ENCODE measurements around the gene APOBEC3F. TPM values are rescaled to one million over a fixed set of nuclear protein-coding genes. Genes with fewer than 3 reads are reported as not detected.

Gene APOBEC3F
- total and polyA plus RNA-seq, 10 of the 15 experiments (the other 5 are each of a cell fraction or from before 2014, with no cell fraction given) = 7.4 to 29.1 (median 12.8) TPM

- WGBS (ENCODE audit: insufficient coverage, insufficient replicate concordance, low lambda C conversion rate, missing lambda C conversion rate) = 39% methylated on average over 3 of the region's 3 CpGs
- TF ChIP-seq, protein P1, sequence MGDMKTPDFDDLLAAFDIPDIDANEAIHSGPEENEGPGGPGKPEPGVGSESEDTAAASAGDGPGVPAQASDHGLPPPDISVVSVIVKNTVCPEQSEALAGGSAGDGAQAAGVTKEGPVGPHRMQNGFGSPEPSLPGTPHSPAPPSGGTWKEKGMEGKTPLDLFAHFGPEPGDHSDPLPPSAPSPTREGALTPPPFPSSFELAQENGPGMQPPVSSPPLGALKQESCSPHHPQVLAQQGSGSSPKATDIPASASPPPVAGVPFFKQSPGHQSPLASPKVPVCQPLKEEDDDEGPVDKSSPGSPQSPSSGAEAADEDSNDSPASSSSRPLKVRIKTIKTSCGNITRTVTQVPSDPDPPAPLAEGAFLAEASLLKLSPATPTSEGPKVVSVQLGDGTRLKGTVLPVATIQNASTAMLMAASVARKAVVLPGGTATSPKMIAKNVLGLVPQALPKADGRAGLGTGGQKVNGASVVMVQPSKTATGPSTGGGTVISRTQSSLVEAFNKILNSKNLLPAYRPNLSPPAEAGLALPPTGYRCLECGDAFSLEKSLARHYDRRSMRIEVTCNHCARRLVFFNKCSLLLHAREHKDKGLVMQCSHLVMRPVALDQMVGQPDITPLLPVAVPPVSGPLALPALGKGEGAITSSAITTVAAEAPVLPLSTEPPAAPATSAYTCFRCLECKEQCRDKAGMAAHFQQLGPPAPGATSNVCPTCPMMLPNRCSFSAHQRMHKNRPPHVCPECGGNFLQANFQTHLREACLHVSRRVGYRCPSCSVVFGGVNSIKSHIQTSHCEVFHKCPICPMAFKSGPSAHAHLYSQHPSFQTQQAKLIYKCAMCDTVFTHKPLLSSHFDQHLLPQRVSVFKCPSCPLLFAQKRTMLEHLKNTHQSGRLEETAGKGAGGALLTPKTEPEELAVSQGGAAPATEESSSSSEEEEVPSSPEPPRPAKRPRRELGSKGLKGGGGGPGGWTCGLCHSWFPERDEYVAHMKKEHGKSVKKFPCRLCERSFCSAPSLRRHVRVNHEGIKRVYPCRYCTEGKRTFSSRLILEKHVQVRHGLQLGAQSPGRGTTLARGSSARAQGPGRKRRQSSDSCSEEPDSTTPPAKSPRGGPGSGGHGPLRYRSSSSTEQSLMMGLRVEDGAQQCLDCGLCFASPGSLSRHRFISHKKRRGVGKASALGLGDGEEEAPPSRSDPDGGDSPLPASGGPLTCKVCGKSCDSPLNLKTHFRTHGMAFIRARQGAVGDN (IDR thresholded peaks at IDR 0.05) = no peak
- TF ChIP-seq SMARCA5 (IDR thresholded peaks at IDR 0.05) (no peak), PKNOX1 (IDR thresholded peaks at IDR 0.05) (no peak), EGR1 (IDR thresholded peaks at IDR 0.05; ENCODE audit: borderline replicate concordance in 1 of 2, low read depth in 2 of 2, low read length in 2 of 2) (no peak), SIN3A (IDR thresholded peaks at IDR 0.05; ENCODE audit: low read depth, low read length) (no peak), GABPA (IDR thresholded peaks at IDR 0.05; ENCODE audit: low read depth) (no peak), NR2F1 (conservative IDR thresholded peaks at IDR 0.05) (no peak), CHD4 (IDR thresholded peaks at IDR 0.05) (no peak), BACH1 (IDR thresholded peaks at IDR 0.05; ENCODE audit: borderline replicate concordance) (no peak), JUND (IDR thresholded peaks at IDR 0.05; ENCODE audit: low read depth, low read length) (no peak), USF2 (IDR thresholded peaks at IDR 0.05; ENCODE audit: borderline replicate concordance, low read depth, low read length) (no peak), ZNF217 (IDR thresholded peaks at IDR 0.05) (no peak), DPF2 (IDR thresholded peaks at IDR 0.05) (no peak), CHD2 (IDR thresholded peaks at IDR 0.05; ENCODE audit: borderline replicate concordance, low read depth, low read length) (no peak)
- TF ChIP-seq, protein P2, sequence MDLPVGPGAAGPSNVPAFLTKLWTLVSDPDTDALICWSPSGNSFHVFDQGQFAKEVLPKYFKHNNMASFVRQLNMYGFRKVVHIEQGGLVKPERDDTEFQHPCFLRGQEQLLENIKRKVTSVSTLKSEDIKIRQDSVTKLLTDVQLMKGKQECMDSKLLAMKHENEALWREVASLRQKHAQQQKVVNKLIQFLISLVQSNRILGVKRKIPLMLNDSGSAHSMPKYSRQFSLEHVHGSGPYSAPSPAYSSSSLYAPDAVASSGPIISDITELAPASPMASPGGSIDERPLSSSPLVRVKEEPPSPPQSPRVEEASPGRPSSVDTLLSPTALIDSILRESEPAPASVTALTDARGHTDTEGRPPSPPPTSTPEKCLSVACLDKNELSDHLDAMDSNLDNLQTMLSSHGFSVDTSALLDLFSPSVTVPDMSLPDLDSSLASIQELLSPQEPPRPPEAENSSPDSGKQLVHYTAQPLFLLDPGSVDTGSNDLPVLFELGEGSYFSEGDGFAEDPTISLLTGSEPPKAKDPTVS (IDR thresholded peaks at IDR 0.05; ENCODE audit: low read depth, low read length) = no peak
Measured at GRCh38 chr22:38997518-38997917, 43.1 kb upstream of the APOBEC3F start.

More at GRCh38 chr22:38997518-38997917, 43.1 kb upstream of the APOBEC3F start:
- no peak for FAIRE-seq
- Histone ChIP-seq H4K20me1 (ENCODE audit: control insufficient read depth, insufficient read depth) (no peaks in the 10 kb centered on the region), H3K9ac (ENCODE audit: control insufficient read depth, insufficient read depth, low read length) (no peak overlapping the region), H3K27me3 (replicated peaks in 1 of 2; ENCODE audit: control insufficient read depth in 2 of 2, insufficient read depth in 2 of 2, low read length in 1 of 2) (no peaks in the 10 kb centered on the region), H3K79me2 (ENCODE audit: control insufficient read depth, insufficient read depth, low read length) (no peaks in the 10 kb centered on the region), H3K9me3 (replicated peaks; ENCODE audit: control insufficient read depth, insufficient read depth, low read length) (peaks cover 4% of the 10 kb centered on the region; the same call in 1 of the 3 replicates), H3K4me3 (no peak overlapping the region), H3K27ac (ENCODE audit: control insufficient read depth, insufficient read depth) (no peak overlapping the region), H3K4me1 (ENCODE audit: control insufficient read depth, insufficient read depth, low read length) (peaks cover 4% of the 10 kb centered on the region), H3K36me3 (ENCODE audit: control insufficient read depth in 2 of 2, insufficient read depth in 2 of 2, low read length in 1 of 2) (no peaks in the 10 kb centered on the region), H2AFZ (ENCODE audit: control insufficient read depth, low read depth, low read length) (no peak overlapping the region), H3K4me2 (ENCODE audit: control insufficient read depth, insufficient read depth) (no peak overlapping the region)
- ChIA-PET CTCF (interaction anchor here (1.0 kb wide), 1 partner anchor 128 kb away, joined by 4 read pairs; no protein-coding TSS in a partner anchor), RAD21 (ENCODE audit: unreplicated experiment) (interaction anchor here (1.0 kb wide), 1 partner anchor 129 kb away, joined by 3 read pairs; no protein-coding TSS in a partner anchor), SMC1A (ENCODE audit: uncharacterized antibody, unreplicated experiment) (interaction anchor here (0.5 kb wide), 1 partner anchor 1372 kb away, joined by 3 read pairs; no protein-coding TSS in a partner anchor), POLR2A (interaction anchor here (0.9 kb wide), 1 partner anchor 12 kb away, joined by 3 read pairs; no protein-coding TSS in a partner anchor)
- ATAC-seq = no peak
- intact Hi-C loops (cut with micrococcal nuclease; ENCODE audit: unreplicated experiment) = no loop called here
- in situ Hi-C loops (cut with MboI) = no loop called here
- no peak for DNase-seq (ENCODE audit: low read depth, low spot score)
- BruUV-seq (replicated peaks) = no TSS peak
